ENCODE measurements around the gene TUSC2. TPM values are rescaled to one million over a fixed set of nuclear protein-coding genes. Genes with fewer than 3 reads are reported as not detected.
A peak's percentile ranks its signal among the peaks of the same experiment; 100 is the strongest.

TUSC2 gene
- total RNA-seq, 4 donors from 2014 or later = 28.7 to 63.7 (median 42.3) TPM

DNA sequence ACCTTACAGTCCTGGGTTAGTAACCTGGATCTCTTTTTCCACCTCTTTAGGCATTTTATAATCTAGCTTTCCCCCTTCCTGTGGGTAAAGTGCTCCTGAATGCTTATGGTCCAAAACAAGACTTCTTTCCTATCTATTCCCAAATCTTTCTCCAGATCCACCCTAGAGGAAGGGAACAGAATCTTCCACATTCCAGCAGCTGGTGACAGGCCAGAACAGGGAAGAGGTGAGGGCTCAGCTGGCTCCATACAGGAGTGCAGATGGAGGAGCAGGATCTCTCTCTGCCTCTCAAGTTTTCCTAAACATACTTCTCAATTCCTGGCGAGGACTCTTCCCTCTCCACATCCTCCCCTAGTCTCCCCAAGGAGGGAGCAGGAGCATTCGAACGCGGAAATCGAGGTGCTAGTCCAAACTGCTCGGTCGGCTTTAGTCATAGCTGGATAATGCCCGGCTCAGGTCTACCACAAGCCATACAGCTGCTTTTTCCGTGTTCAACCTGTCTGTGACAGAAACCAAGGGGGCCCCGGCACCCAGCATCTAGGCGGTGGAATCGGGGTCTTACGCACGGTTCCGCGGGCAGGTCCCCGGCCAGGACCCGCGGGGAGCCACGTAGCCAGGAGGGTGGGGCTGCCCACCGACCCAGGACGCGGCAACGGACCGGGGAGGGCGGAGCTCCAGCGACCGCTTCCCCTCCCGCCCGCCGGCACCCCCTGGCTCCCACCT lies 8.6 kb upstream of the TUSC2 start:
- 0 to 3% methylated on average over 8 to 9 of the region's 31 CpGs for WGBS, 2 donors
- Histone ChIP-seq H3K27me3 (no peaks in the 10 kb centered on the region), H3K4me3 (replicated peaks in 1 of 3) (peak overlapping the region; percentile 49 to 79 (median 78)), H3K9me3 (no peaks in the 10 kb centered on the region), H3K36me3 (peaks cover 2 to 3% of the 10 kb centered on the region in 2 donors), H3K4me1 (peaks cover 36 to 62% of the 10 kb centered on the region in 2 donors), H3K27ac (peak overlapping the region; percentile 83 to 96 (median 91))
- DNase-seq = no peak
- intact Hi-C loops (cut with DNase I) = no loop called here
- TF ChIP-seq, protein P1, sequence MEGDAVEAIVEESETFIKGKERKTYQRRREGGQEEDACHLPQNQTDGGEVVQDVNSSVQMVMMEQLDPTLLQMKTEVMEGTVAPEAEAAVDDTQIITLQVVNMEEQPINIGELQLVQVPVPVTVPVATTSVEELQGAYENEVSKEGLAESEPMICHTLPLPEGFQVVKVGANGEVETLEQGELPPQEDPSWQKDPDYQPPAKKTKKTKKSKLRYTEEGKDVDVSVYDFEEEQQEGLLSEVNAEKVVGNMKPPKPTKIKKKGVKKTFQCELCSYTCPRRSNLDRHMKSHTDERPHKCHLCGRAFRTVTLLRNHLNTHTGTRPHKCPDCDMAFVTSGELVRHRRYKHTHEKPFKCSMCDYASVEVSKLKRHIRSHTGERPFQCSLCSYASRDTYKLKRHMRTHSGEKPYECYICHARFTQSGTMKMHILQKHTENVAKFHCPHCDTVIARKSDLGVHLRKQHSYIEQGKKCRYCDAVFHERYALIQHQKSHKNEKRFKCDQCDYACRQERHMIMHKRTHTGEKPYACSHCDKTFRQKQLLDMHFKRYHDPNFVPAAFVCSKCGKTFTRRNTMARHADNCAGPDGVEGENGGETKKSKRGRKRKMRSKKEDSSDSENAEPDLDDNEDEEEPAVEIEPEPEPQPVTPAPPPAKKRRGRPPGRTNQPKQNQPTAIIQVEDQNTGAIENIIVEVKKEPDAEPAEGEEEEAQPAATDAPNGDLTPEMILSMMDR (IDR thresholded peaks at IDR 0.05) = peak in 1 of 6 experiments; percentile 12
- no peak for TF ChIP-seq POLR2A (IDR thresholded peaks at IDR 0.05)

DNA sequence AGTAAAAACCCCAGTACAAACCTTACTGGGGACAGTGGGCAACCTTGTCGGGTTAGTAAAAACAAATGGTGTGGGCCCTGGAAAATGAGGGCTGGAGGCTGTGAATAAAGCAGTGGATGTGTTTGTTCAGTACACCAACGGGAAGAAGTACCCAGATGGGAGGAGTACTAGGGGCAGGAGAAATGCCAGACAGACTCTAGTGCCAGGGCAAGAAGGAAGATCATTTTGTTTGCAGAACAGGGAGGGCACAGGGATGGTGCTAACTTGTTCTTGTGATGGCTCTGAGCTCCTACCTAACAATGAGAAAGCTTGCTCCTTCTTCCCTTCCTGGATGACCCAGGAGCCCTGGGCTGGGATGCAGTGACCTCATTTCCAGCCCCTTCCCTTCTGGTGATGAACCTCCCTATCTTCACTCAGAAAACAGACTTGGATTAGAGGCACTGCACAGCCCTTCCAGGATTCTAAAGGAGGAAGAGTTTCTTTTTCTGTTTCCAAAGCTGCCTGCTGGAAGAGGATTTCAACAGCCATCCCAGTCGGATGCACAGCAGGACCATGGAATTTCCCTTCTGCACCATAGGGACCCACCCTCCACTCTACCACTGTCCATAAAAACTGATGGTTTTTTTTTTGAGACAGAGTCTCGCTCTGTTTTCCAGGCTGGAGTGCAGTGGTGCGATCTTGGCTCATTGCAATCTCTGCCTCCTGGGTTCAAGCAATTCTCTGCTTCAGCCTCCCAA lies 6.5 kb upstream of the TUSC2 start:
- Histone ChIP-seq H3K9me3 (no peaks in the 10 kb centered on the region), H3K27ac (peak overlapping the region; percentile 83 to 96 (median 91)), H3K4me3 (replicated peaks in 1 of 3) (no peak overlapping the region), H3K36me3 (peaks cover 24% of the 10 kb centered on the region in 2 donors), H3K4me1 (peaks cover 36 to 57% of the 10 kb centered on the region in 2 donors), H3K27me3 (no peaks in the 10 kb centered on the region)
- TF ChIP-seq, protein P1 (IDR thresholded peaks at IDR 0.05) = no peak
- no peak for TF ChIP-seq POLR2A (IDR thresholded peaks at IDR 0.05)
- WGBS, 2 donors = 54 to 60% methylated on average over 5 of the region's 5 CpGs
- no peak for DNase-seq
- intact Hi-C loops (cut with DNase I) = no loop called here

DNA sequence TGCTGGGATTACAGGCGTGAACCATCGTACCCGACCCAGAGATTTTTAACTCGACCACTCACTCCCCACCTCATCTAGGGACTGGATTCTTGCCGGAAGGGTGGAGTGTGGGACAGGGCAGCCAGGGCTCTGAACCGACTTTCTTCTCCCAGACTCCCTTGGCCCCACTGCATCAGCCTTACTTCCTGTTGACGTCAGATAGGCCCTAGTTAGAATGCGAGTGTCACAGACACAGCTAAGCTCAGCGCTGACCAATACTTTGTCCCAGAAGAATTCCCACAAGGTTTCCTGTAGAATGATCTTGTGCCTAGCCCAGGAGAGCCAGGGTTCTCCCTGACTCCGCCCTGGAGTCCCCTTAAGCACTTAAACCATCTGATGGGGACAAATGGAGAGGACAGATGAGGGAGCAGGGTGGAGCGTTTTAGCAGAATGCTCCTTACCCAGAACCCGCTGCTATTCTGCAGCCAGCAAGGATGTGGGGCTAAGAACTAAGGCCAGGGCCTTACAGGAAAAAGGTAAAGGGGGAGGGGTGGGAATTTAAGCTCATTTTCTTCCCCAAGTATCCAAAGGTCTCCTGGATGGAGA lies 5.8 kb upstream of the TUSC2 start:
- TF ChIP-seq, protein P1 (IDR thresholded peaks at IDR 0.05) = no peak
- no peak for TF ChIP-seq POLR2A (IDR thresholded peaks at IDR 0.05)
- H3K27me3 ChIP-seq = no peaks in the 10 kb centered on the region
- H3K36me3 ChIP-seq = peaks cover 25 to 28% of the 10 kb centered on the region in 2 donors
- 79 to 83% methylated on average over 10 to 11 of the region's 12 CpGs for WGBS, 2 donors
- no peaks in the 10 kb centered on the region for H3K9me3 ChIP-seq
- H3K4me3 ChIP-seq (replicated peaks in 1 of 3) = no peak overlapping the region
- intact Hi-C loops (cut with DNase I) = no loop called here
- DNase-seq = no peak
- peaks cover 36 to 54% of the 10 kb centered on the region in 2 donors for H3K4me1 ChIP-seq
- H3K27ac ChIP-seq = peak overlapping the region; percentile 83 to 96 (median 91)

DNA sequence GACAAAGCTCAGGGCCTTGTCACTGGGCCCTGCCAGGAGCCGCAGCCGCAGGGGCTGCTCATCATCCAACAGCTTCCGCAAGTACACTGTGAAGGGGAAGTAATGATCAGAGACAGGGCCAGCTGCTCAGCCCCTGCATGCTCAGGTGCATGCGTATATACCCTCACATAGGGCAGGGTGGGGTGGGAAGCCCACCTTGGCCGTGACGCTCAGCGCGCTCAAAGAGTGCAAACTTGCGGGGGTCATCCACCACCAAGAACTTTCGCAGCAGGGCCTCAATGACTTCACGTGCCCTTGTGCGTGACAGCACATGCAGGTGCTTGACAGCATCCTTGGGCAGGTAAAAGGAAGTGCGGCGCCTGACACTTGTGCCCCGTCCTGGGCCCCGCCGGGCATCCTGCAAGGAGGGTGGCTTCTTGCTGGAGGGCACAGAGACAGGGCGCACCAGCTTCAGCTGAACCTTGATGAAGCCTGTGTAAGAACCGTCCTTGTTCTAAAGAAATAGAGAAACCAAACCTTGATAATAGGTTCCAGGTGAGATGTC lies 3.4 kb upstream of the TUSC2 start:
- Histone ChIP-seq H3K4me1 (peaks cover 42 to 55% of the 10 kb centered on the region in 2 donors), H3K27ac (no peak overlapping the region), H3K9me3 (no peaks in the 10 kb centered on the region), H3K4me3 (replicated peaks in 1 of 3) (no peak overlapping the region), H3K36me3 (peaks cover 25 to 28% of the 10 kb centered on the region in 2 donors), H3K27me3 (no peaks in the 10 kb centered on the region)
- intact Hi-C loops (cut with DNase I) = no loop called here
- TF ChIP-seq, protein P1 (IDR thresholded peaks at IDR 0.05) = no peak
- TF ChIP-seq POLR2A (IDR thresholded peaks at IDR 0.05) = no peak
- WGBS, 2 donors = 93 to 95% methylated on average over 17 to 19 of the region's 19 CpGs
- DNase-seq = no peak

All from thyroid gland (tissue), 4 donors.